Measurements from ENCODE around the gene CDH8.

- TF ChIP-seq CTCF (IDR thresholded peaks at IDR 0.05; ENCODE audit: low read length) (no peak), EZH2 (optimal IDR thresholded peaks at IDR 0.05; ENCODE audit: low read depth, low read length) (no peak), EZH2phosphoT487 (IDR thresholded peaks at IDR 0.05; ENCODE audit: low read length) (no peak)
Measured at GRCh38 chr16:61715393-61715792, 320.8 kb downstream of the CDH8 start.
